AG10803 (cell line): ENCODE data around the gene AP1B1.
"Not testable (repeated sequence)": the region's sequence is repeated elsewhere in the genome, so short reads cannot be mapped to it uniquely, and the experiment has no call there.

Experiments
- DNase-seq: peaks from one replicate; pipeline ENCODE4 v3.0.0; 2010; ENCODE audit warnings: low read depth
- H3K4me3 ChIP-seq: 2 replicates; pipeline ENCODE4 v1.5.1; 2011; ENCODE audit warnings: mild to moderate bottlenecking, low read length, control low read depth
- TF ChIP-seq, protein P1 (sequence below): conservative IDR thresholded peaks from 2 replicates; pipeline ENCODE4 v1.5.1; 2011; ENCODE audit warnings: mild to moderate bottlenecking, low read length, control low read depth, inconsistent platforms

The AP1B1 gene

DNA sequence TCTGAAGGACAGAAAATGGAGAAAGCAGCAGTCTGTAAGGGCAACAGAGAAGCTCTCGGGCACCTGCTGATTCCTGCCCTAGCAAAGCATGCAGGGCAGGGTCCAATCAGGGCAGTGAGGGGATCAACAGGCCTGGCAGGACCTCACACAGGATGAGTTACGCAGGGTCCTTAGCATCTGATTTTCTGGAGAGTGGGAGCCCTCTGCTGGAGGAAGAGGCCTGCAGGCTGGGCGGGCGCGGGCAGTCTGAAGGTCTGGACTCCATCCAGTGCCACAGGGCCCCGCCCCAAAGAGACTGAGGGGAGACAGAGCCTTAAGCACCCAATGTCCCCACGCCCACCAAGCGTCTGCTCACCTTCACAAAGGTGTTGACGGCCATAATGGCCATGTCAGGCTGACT, 28.9 kb downstream of the AP1B1 start:
- DNase-seq, result peak; percentile 60
- TF ChIP-seq, protein P1, sequence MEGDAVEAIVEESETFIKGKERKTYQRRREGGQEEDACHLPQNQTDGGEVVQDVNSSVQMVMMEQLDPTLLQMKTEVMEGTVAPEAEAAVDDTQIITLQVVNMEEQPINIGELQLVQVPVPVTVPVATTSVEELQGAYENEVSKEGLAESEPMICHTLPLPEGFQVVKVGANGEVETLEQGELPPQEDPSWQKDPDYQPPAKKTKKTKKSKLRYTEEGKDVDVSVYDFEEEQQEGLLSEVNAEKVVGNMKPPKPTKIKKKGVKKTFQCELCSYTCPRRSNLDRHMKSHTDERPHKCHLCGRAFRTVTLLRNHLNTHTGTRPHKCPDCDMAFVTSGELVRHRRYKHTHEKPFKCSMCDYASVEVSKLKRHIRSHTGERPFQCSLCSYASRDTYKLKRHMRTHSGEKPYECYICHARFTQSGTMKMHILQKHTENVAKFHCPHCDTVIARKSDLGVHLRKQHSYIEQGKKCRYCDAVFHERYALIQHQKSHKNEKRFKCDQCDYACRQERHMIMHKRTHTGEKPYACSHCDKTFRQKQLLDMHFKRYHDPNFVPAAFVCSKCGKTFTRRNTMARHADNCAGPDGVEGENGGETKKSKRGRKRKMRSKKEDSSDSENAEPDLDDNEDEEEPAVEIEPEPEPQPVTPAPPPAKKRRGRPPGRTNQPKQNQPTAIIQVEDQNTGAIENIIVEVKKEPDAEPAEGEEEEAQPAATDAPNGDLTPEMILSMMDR, result peak; percentile 73

DNA sequence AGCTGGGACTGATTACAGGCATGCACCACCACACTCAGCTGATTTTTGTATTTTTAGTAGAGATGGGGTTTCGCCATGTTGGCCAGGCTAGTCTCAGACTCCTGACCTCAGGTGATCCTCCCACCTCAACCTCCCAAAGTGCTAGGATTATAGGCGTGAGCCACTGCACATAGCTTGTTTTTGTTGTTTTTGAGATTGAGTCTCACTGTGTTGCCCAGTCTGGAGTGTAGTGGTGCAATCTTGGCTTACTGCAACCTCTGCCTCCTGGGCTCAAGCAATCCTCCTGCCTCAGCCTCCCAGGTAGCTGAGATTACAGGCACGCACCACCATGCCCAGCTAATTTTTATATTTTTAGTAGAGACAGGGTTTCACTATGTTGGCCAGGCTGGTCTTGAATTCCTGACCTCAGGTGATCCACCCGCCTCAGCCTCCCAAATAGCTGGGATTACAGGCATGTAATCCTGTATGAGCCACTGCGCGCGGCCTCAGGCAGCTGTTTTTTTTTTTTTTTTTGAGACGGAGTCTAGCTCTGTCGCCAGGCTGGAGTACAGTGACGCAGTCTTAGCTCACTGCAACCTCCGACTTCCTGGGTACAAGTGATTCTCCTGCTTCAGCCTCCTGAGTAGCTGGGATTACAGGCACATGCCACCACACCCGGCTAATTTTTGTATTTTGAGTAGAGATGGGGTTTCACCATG, 31.0 kb downstream of the AP1B1 start:
- DNase-seq, result not testable (repeated sequence)

More for the DNA sequence above, 28.9 kb downstream of the AP1B1 start:
- no peak overlapping the region for H3K4me3 ChIP-seq

DNA sequence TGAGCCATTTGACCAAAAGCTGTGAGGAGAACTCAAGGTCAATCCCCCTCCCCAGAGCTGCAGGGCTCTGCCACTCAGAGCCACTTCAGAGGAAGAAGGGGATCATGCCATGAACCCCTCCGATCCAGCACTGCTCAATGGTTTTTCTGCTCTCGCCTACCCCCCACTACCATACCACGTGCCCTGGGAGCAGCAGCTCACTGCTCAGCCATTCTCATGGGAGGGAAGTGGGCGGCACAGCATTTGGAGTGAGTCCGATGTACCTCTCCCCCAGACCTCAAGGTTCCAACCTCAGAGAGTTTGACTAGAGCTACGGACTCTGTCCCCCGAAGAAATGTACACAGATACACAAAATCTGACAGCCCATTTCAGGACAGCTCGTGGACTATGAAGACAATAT, 34.5 kb downstream of the AP1B1 start:
- DNase-seq, result no peak
- no peak overlapping the region for H3K4me3 ChIP-seq
- TF ChIP-seq, protein P1, result no peak

More for the DNA sequence above, 31.0 kb downstream of the AP1B1 start:
- H3K4me3 ChIP-seq, result not testable (repeated sequence)

DNA sequence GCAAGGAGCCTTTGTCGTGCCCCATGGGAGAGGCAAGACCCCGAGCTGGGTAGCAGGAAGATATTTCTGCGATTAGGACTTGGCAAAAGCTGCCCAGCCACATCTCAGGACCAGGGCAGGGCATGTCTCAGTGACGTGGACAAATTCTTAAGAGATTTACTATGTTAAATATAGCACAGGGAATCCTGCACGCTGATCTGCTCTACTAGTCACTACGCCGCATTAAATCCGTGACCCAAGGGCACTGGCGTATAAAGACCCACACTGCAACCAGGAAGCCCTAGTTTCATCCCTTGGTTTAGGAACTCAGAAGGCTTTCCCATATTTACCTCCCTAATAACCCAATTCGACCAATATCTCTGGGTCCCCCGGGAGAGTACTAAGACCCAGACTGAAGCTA, 35.1 kb downstream of the AP1B1 start:
- H3K4me3 ChIP-seq, result no peak overlapping the region
- no peak for DNase-seq
- TF ChIP-seq, protein P1, result no peak

DNA sequence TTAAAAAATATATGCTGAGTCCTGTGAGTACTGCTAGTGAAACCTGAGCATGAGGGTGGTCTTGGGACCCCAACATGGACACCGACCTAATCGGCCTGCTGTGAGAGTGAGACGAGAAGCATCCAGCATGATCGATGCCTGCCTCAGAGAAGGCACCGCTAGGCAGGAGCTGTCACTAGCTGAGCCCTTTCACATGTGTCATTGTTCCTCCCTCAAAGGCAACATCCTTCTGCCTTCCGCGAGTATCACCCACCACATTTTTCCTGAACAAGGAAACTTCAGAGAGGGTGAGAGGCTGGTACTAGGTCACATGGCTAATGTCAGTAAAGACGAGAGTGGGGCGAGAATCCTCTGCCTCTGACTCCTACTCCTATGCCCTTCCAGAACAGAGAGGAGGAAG, 35.6 kb downstream of the AP1B1 start:
- DNase-seq, result no peak
- TF ChIP-seq, protein P1, result no peak
- no peak overlapping the region for H3K4me3 ChIP-seq

DNA sequence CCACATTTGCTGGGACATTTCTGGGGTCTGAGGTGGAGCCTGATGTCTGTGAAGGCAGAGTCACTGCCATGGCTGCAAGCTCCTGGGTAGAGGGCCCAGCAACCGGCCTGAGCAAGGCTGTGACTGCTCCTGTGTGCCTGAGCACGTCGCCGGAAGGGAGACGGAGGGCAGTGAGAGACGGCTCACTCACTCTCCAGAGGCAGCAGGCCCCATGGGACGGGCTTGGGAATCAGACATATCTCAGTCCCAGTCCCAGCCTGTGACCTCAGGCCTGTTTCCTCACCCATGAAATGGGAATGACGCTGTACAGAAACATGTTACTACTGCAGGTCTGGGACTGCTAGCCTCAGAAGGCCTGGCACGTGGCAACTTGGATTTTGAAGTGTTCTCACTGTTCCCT, 36.5 kb downstream of the AP1B1 start:
- TF ChIP-seq, protein P1, result no peak
- DNase-seq, result no peak
- H3K4me3 ChIP-seq, result no peak overlapping the region

DNA sequence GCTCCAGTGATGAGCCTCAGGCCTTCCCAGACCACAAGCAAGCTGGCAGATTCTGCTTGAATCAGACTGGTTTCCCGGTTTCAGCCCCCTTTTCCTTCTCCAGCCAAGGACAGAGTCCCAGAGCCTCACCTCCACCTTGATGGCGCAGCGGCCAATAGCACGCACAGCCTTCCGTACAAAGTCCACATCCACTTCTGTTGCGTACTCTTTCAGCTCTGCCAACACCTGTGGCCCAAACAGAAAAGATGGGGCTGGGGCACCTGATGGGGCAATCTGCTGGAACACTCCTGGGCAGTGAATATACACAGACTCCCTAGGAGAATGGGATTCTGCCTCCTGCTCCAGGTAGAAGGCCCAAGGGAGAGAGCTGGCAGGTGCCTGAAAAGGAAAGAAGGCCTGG, 37.3 kb downstream of the AP1B1 start:
- no peak for DNase-seq
- TF ChIP-seq, protein P1, result no peak
- H3K4me3 ChIP-seq, result no peak overlapping the region

DNA sequence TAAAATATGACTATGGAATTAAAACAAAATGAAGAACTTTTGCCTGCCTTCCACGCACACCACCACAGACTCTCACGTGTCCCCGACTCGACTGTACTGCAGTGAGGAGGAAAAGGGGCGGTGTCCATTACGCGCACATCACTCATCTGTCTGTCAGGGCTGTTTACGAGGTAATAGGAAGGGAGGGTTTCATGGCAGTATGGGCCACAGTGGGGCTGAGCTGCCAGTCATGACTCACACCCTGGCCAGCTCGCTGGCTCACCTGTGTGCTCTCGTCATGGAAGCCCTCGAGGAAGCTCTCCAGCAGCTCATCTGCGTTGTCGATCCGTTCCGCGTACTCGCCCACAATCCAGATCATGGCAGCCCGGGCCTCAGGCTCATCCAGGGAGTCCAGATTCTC, 39.4 kb downstream of the AP1B1 start:
- DNase-seq, result no peak
- no peak overlapping the region for H3K4me3 ChIP-seq
- TF ChIP-seq, protein P1, result no peak
